Hepatocyte (in vitro differentiated cells): ENCODE results near the gene TBL1X. TPM values are rescaled to one million over a fixed set of nuclear protein-coding genes. Genes with fewer than 3 reads are reported as not detected.

Source experiments
- DNase-seq: peaks from one replicate; pipeline ENCODE4 v3.0.0-alpha.2; 2016; ENCODE audit warnings: low spot score
- H2AFZ ChIP-seq: fragments of 200-600 bp; sonication (generic); 2 replicates; pipeline ENCODE4 v1.6.0; 2016; ENCODE audit warnings: antibody characterized with exemption, mild to moderate bottlenecking
- H3K27ac ChIP-seq: fragments of 200-600 bp; sonication (generic); 2 replicates; pipeline ENCODE4 v1.5.1; 2016; ENCODE audit warnings: mild to moderate bottlenecking
- H3K27me3 ChIP-seq: fragments of 200-600 bp; sonication (generic); 2 replicates; pipeline ENCODE4 v1.6.1; 2016
- H3K36me3 ChIP-seq: fragments of 200-600 bp; sonication (generic); replicated peaks from 2 replicates; pipeline ENCODE4 v1.5.1; 2016; ENCODE audit warnings: low read depth; ENCODE audit not compliant: insufficient read depth
- H3K4me1 ChIP-seq: fragments of 200-600 bp; sonication (generic); 2 replicates; pipeline ENCODE4 v1.5.1; 2016; ENCODE audit warnings: mild to moderate bottlenecking, moderate library complexity; ENCODE audit not compliant: insufficient read depth
- H3K4me2 ChIP-seq: fragments of 200-600 bp; sonication (generic); 2 replicates; pipeline ENCODE4 v1.6.0; 2016
- H3K4me3 ChIP-seq: fragments of 200-600 bp; sonication (generic); 2 replicates; pipeline ENCODE4 v1.5.1; 2016; ENCODE audit warnings: mild to moderate bottlenecking
- H3K79me2 ChIP-seq: fragments of 200-600 bp; sonication (generic); 2 replicates; pipeline ENCODE4 v1.6.0; 2017; ENCODE audit warnings: mild to moderate bottlenecking
- H3K9me2 ChIP-seq: fragments of 200-600 bp; sonication (generic); replicated peaks from 2 replicates; pipeline ENCODE4 v1.6.0; 2017; ENCODE audit warnings: mild to moderate bottlenecking; ENCODE audit not compliant: insufficient read depth
- H3K9me3 ChIP-seq: fragments of 200-600 bp; sonication (generic); 2 replicates; pipeline ENCODE4 v1.5.1; 2016; ENCODE audit warnings: low read depth, mild to moderate bottlenecking
- H4K20me1 ChIP-seq: fragments of 200-600 bp; sonication (generic); 2 replicates; pipeline ENCODE4 v1.6.0; 2016; ENCODE audit warnings: mild to moderate bottlenecking; ENCODE audit not compliant: insufficient read depth, poor library complexity, severe bottlenecking
- CTCF ChIP-seq: fragments of 200-600 bp; sonication (generic); IDR thresholded peaks from 2 replicates; pipeline ENCODE4 v1.5.1; 2016; ENCODE audit warnings: antibody characterized with exemption, mild to moderate bottlenecking; ENCODE audit not compliant: poor library complexity
- EZH2 ChIP-seq: fragments of 200-600 bp; sonication (generic); IDR thresholded peaks from 2 replicates; pipeline ENCODE4 v1.6.1; 2016; ENCODE audit warnings: antibody characterized with exemption, mild to moderate bottlenecking, borderline replicate concordance
- EZH2phosphoT487 ChIP-seq: fragments of 200-600 bp; sonication (generic); IDR thresholded peaks from one replicate; pipeline ENCODE4 v1.6.1; 2018; ENCODE audit warnings: antibody characterized with exemption, mild to moderate bottlenecking, low read depth, moderate library complexity; ENCODE audit not compliant: unreplicated experiment, severe bottlenecking
- WGBS: methylation state at CpG from one replicate; pipeline ENCODE4 v1.1.6; 2016; ENCODE audit warnings: low lambda C conversion rate; ENCODE audit errors: missing lambda C conversion rate; 5-methylcytosine and 5-hydroxymethylcytosine counted together
- polyA plus RNA-seq: library from polyadenylated mRNA; unstranded; fragments of >200 nt; fragmentation: Nextera tagmentation; extraction: Ambion mirVana; gene quantifications from 2 replicates; pipeline ENCODE4 v1.2.1, GENCODE V29; 2016
- total RNA-seq: library from RNA; depleted of rRNA; stranded (reverse); fragments of >200 nt; gene quantifications from 2 replicates; pipeline ENCODE4 v1.2.3, GENCODE V29; 2014

TBL1X gene
- total and polyA plus RNA-seq, 2 experiments from 2014 or later = 14.9 to 16.0 TPM

- Histone ChIP-seq H3K27ac (no peak overlapping the region), H4K20me1 (no peaks in the 10 kb centered on the region), H2AFZ (no peak overlapping the region), H3K36me3 (no peaks in the 10 kb centered on the region), H3K9me2 (no peaks in the 10 kb centered on the region), H3K9me3 (no peaks in the 10 kb centered on the region), H3K4me1 (peaks cover 3% of the 10 kb centered on the region), H3K79me2 (peaks cover 14% of the 10 kb centered on the region), H3K4me3 (no peak overlapping the region), H3K27me3 (no peaks in the 10 kb centered on the region), H3K4me2 (no peak overlapping the region)
- no peak for DNase-seq
- TF ChIP-seq EZH2phosphoT487 (no peak), CTCF (no peak), EZH2 (no peak)
- 72% methylated on average over 8 of the region's 8 CpGs for WGBS
These were observed 319.5 kb downstream of the TBL1X start for GRCh38 chrX:9784332-9784731.

GRCh38 chrX:9785254-9785943 lies 320.5 kb downstream of the TBL1X start:
- Histone ChIP-seq H3K9me2 (no peaks in the 10 kb centered on the region), H4K20me1 (no peaks in the 10 kb centered on the region), H2AFZ (no peak overlapping the region), H3K4me2 (peak overlapping the region; percentile 68), H3K9me3 (no peaks in the 10 kb centered on the region), H3K4me1 (peaks cover 8% of the 10 kb centered on the region), H3K36me3 (no peaks in the 10 kb centered on the region), H3K79me2 (peaks cover 24% of the 10 kb centered on the region), H3K4me3 (peak overlapping the region; percentile 26), H3K27me3 (no peaks in the 10 kb centered on the region), H3K27ac (peak overlapping the region; percentile 43)
- TF ChIP-seq CTCF (no peak), EZH2 (no peak), EZH2phosphoT487 (no peak)
- WGBS = 54% methylated on average over 52 of the region's 58 CpGs
- DNase-seq = peak; percentile 25

GRCh38 chrX:9785944-9786797 lies 321.3 kb downstream of the TBL1X start, which contains the start of gene SHROOM2:
TSS of gene SHROOM2 (plus strand) at chrX:9786429. CDS start at chrX:9786546, 117 bp downstream.
- Histone ChIP-seq H3K79me2 (peaks cover 28% of the 10 kb centered on the region), H3K27ac (peak within 1 kb of the TSS; percentile 78), H3K36me3 (no peaks in the 10 kb centered on the region), H3K9me2 (no peaks in the 10 kb centered on the region), H3K9me3 (no peaks in the 10 kb centered on the region), H3K4me1 (peaks cover 8% of the 10 kb centered on the region), H3K4me2 (peak within 1 kb of the TSS; percentile 68), H3K27me3 (no peaks in the 10 kb centered on the region), H3K4me3 (peak within 1 kb of the TSS; percentile 27), H2AFZ (no peak within 1 kb of the TSS), H4K20me1 (no peaks in the 10 kb centered on the region)
- peak; percentile 41 for DNase-seq
- TF ChIP-seq CTCF = no peak
- no peak for TF ChIP-seq EZH2phosphoT487
- TF ChIP-seq EZH2 = no peak
- WGBS = 39% methylated on average over 47 of the region's 132 CpGs
